HepG2 (cell line): ENCODE data around the gene C18orf54. TPM values are rescaled to one million over a fixed set of nuclear protein-coding genes. Genes with fewer than 3 reads are reported as not detected.

Experiments
- DMTF1 ChIP-seq: sonication (generic); formaldehyde crosslinking; IDR thresholded peaks from 2 replicates; pipeline ENCODE4 v1.4.0; 2020; ENCODE audit warnings: mild to moderate bottlenecking, missing genetic modification reagents
- E2F2 ChIP-seq: sonication (generic); formaldehyde crosslinking; IDR thresholded peaks from 2 replicates; pipeline ENCODE4 v1.4.0; 2020; ENCODE audit warnings: missing genetic modification reagents, borderline replicate concordance
- FOXJ3 ChIP-seq: sonication (generic); formaldehyde crosslinking; IDR thresholded peaks from 2 replicates; pipeline ENCODE4 v1.4.0; 2020; ENCODE audit warnings: missing genetic modification reagents, mild to moderate bottlenecking, borderline replicate concordance
- NFE2L2 ChIP-seq: fragments of 150-350 bp; IDR thresholded peaks from 2 replicates; pipeline ENCODE4 v1.6.1; 2014; ENCODE audit warnings: low read length
- SMARCC2 ChIP-seq: fragments of 450-650 bp; IDR thresholded peaks from 2 replicates; pipeline ENCODE4 v1.6.1; 2017; ENCODE audit warnings: antibody characterized with exemption, mild to moderate bottlenecking
- SMYD3 ChIP-seq: sonication (generic); formaldehyde crosslinking; IDR thresholded peaks from 2 replicates; pipeline ENCODE4 v1.8.1; 2023; ENCODE audit warnings: mild to moderate bottlenecking, missing genetic modification reagents
- SNAPC4 ChIP-seq: sonication (generic); formaldehyde crosslinking; IDR thresholded peaks from 2 replicates; pipeline ENCODE4 v1.4.0; 2020; ENCODE audit warnings: mild to moderate bottlenecking, missing genetic modification reagents
- TERF1 ChIP-seq: sonication (generic); formaldehyde crosslinking; IDR thresholded peaks from 2 replicates; pipeline ENCODE4 v1.8.0; 2022; ENCODE audit warnings: mild to moderate bottlenecking, missing genetic modification reagents, moderate library complexity
- ZBTB39 ChIP-seq: sonication (generic); formaldehyde crosslinking; IDR thresholded peaks from 2 replicates; pipeline ENCODE4 v1.5.0; 2020; ENCODE audit warnings: missing genetic modification reagents
- ZNF256 ChIP-seq: sonication (generic); formaldehyde crosslinking; conservative IDR thresholded peaks from 2 replicates; pipeline ENCODE4 v1.4.0; 2020; ENCODE audit warnings: missing genetic modification reagents
- ZNF337 ChIP-seq: sonication (generic); formaldehyde crosslinking; IDR thresholded peaks from 2 replicates; pipeline ENCODE4 v1.5.1; 2020; ENCODE audit warnings: missing genetic modification reagents, low read depth, mild to moderate bottlenecking, borderline replicate concordance
- ZNF431 ChIP-seq: sonication (generic); formaldehyde crosslinking; IDR thresholded peaks from 2 replicates; pipeline ENCODE4 v1.9.0; 2022; ENCODE audit warnings: missing genetic modification reagents, low read depth, mild to moderate bottlenecking, borderline replicate concordance
- ZNF614 ChIP-seq: IDR thresholded peaks from 2 replicates; pipeline ENCODE4 v1.6.1; 2018; ENCODE audit warnings: missing biosample characterization, missing genetic modification reagents, inconsistent platforms, borderline replicate concordance
- ZSCAN5A ChIP-seq: sonication (generic); formaldehyde crosslinking; IDR thresholded peaks from 2 replicates; pipeline ENCODE4 v1.8.0; 2022; ENCODE audit warnings: mild to moderate bottlenecking, missing genetic modification reagents, borderline replicate concordance
- polyA plus RNA-seq, 8 experiments: library from polyadenylated mRNA; depleted of rRNA in 3 of 8; stranded (reverse) in 7 of 8; unstranded in 1 of 8; fragments of >200 nt; fragmentation: Illumina TruSeq in 4 of 8; extraction: Trizol in 4 of 8; gene quantifications; 2 replicates each; pipeline versions ENCODE4 v1.2.1 to v1.2.3, GENCODE V29; 2011 to 2016; ENCODE audit warnings: low read depth in 4 of 8, missing spikeins in 1 of 8, mixed read lengths in 1 of 8; ENCODE audit not compliant: insufficient read depth in 1 of 8
- total RNA-seq, 5 experiments: library from RNA; depleted of rRNA; stranded (reverse); fragments of >200 nt; fragmentation: Illumina TruSeq; extraction: Trizol; gene quantifications; 2 replicates each; pipeline ENCODE4 v1.2.3, GENCODE V29; 2016; ENCODE audit warnings: low read depth in 1 of 5

The C18orf54 gene
- total and polyA plus RNA-seq, 2 of the 13 experiments (the other 11 are each of a cell fraction or from before 2014, with no cell fraction given), result 1.8 to 2.5 TPM

GRCh38 chr18:54357660-54358494 lies at the start of gene C18orf54, which contains the start of gene STARD6 (continued):
- TF ChIP-seq DMTF1 (CRISPR knock-in tag) (no peak), SMYD3 (CRISPR knock-in tag) (no peak), ZNF256 (CRISPR knock-in tag) (no peak), ZNF614 (CRISPR knock-in tag) (peak; percentile 80), ZNF337 (peak; percentile 42; the same call in 1 of the 2 replicates), FOXJ3 (CRISPR knock-in tag) (no peak), SNAPC4 (no peak), ZNF431 (CRISPR knock-in tag) (0 out of 2 replicates have a peak, but pooled peaks have one; percentile 28), E2F2 (CRISPR knock-in tag) (no peak), ZSCAN5A (CRISPR knock-in tag) (0 out of 2 replicates have a peak, but pooled peaks have one; percentile 63), SMARCC2 (no peak), TERF1 (CRISPR knock-in tag) (no peak), ZBTB39 (CRISPR knock-in tag) (no peak), NFE2L2 (no peak)
